K562 (cell line): ENCODE data around the gene ASCC3. TPM values are rescaled to one million over a fixed set of nuclear protein-coding genes. Genes with fewer than 3 reads are reported as not detected.
A peak's percentile ranks its signal among the peaks of the same experiment; 100 is the strongest.

ENCODE experiments used
- ATAC-seq: fragments of 200-7000 bp; cut with Tn5 transposase; 3 replicates; pipeline ENCODE4 v1.9.1; 2020; ENCODE audit warnings: moderate library complexity
- BruUV-seq: library from RNA; stranded (reverse); fragments of 400-500 nt; replicated peaks from 2 replicates; lab custom pipeline; 2021; lab: Mats Ljungman, UMichigan
- CTCF ChIA-PET: fragments of 300-600 bp; formaldehyde crosslinking; extraction: SDS; loops from one replicate; lab custom pipeline; 2021; ENCODE audit warnings: low intra/inter-chr PET ratio; lab: Yijun Ruan, JAX
- POLR2A ChIA-PET: fragments of 300-600, 350-650 bp; sonication (Branson Sonifier 250); formaldehyde crosslinking; extraction: SDS; loops from one replicate; lab custom pipeline; 2021; ENCODE audit warnings: antibody characterized with exemption, inconsistent platforms; lab: Yijun Ruan, JAX
- DNase-seq, 4 experiments: peaks; one replicate each; pipeline versions ENCODE4 v3.0.0 to v3.0.0-alpha.2; 2011 to 2018; ENCODE audit warnings: low spot score in 3 of 4, mixed read lengths in 3 of 4; ENCODE audit errors: extremely low read depth in 1 of 4
- FAIRE-seq: peaks from 2 replicates; lab custom pipeline; 2011; peaks lifted over from hg19 to GRCh38; lab: Jason Lieb, UNC
- H2AFZ ChIP-seq: 2 replicates; pipeline ENCODE4 v1.6.0; 2011; ENCODE audit warnings: low read depth, low read length, control low read depth, inconsistent platforms
- H3K27ac ChIP-seq: fragments of 200-600 bp; 3 replicates; pipeline ENCODE4 v1.8.0; 2011; ENCODE audit warnings: low read depth, mild to moderate bottlenecking, control low read depth, inconsistent platforms, low read length, moderate library complexity, mixed read lengths; ENCODE audit errors: extremely low read depth
- H3K27me3 ChIP-seq, 2 experiments: fragments of 300-600 bp in 1 of 2; 2 replicates in 1 of 2; 3 replicates in 1 of 2; pipeline versions ENCODE4 v1.6.0 to v1.8.0; 2011; ENCODE audit warnings: inconsistent platforms in 2 of 2, low read length in 2 of 2, mild to moderate bottlenecking in 1 of 2, mixed read lengths in 1 of 2, moderate library complexity in 1 of 2; ENCODE audit not compliant: control insufficient read depth in 2 of 2, insufficient read depth in 2 of 2
- H3K36me3 ChIP-seq: fragments of 300-600 bp; 3 replicates; pipeline ENCODE4 v1.8.0; 2011; ENCODE audit warnings: mild to moderate bottlenecking, low read length, inconsistent platforms; ENCODE audit not compliant: control insufficient read depth, insufficient read depth
- H3K4me1 ChIP-seq, 2 experiments: fragments of 200-600 bp in 1 of 2; replicated peaks in 1 of 2; 2 replicates in 1 of 2; 3 replicates in 1 of 2; pipeline versions ENCODE4 v1.5.1 to v1.8.0; 2011; ENCODE audit warnings: inconsistent platforms in 2 of 2, low read length in 2 of 2, mild to moderate bottlenecking in 1 of 2, mixed read lengths in 1 of 2, moderate library complexity in 1 of 2; ENCODE audit not compliant: control insufficient read depth in 2 of 2, insufficient read depth in 2 of 2
- H3K4me2 ChIP-seq: 2 replicates; pipeline ENCODE4 v1.6.1; 2011; ENCODE audit warnings: low read length, control low read depth, inconsistent platforms, mixed read lengths; ENCODE audit not compliant: insufficient read depth
- H3K4me3 ChIP-seq: fragments of 200-600 bp; sonication (generic), shearing (Covaris generic); 2 replicates; pipeline ENCODE4 v1.5.1; 2016; ENCODE audit warnings: control low read depth, inconsistent platforms
- H3K79me2 ChIP-seq: fragments of 200-600 bp; 3 replicates; pipeline ENCODE4 v1.8.0; 2011; ENCODE audit warnings: low read length, inconsistent platforms; ENCODE audit not compliant: control insufficient read depth, insufficient read depth
- H3K9ac ChIP-seq, 2 experiments: 2 replicates each; pipeline versions ENCODE4 v1.6.0 to v1.6.1; 2011; ENCODE audit warnings: low read depth in 2 of 2, low read length in 2 of 2, control low read depth in 1 of 2, inconsistent platforms in 1 of 2, mild to moderate bottlenecking in 1 of 2, mixed read lengths in 1 of 2; ENCODE audit not compliant: insufficient read depth in 1 of 2
- H3K9me1 ChIP-seq: one replicate; pipeline ENCODE4 v1.6.0; 2011; ENCODE audit warnings: inconsistent platforms, mild to moderate bottlenecking, low read length, moderate library complexity; ENCODE audit not compliant: control insufficient read depth, insufficient read depth
- H3K9me3 ChIP-seq: replicated peaks from 2 replicates; pipeline ENCODE4 v1.5.1; 2011; ENCODE audit warnings: low read depth, low read length, inconsistent platforms; ENCODE audit not compliant: control insufficient read depth, insufficient read depth
- H4K20me1 ChIP-seq: replicated peaks from 2 replicates; pipeline ENCODE4 v1.6.1; 2011; ENCODE audit warnings: low read length, inconsistent platforms, mixed read lengths; ENCODE audit not compliant: control insufficient read depth, insufficient read depth
- CEBPB ChIP-seq: fragments of 450-650 bp; IDR thresholded peaks from 2 replicates; pipeline ENCODE4 v1.6.1; 2016; ENCODE audit warnings: missing genetic modification characterization, missing compliant biosample characterization
- FOXM1 ChIP-seq, 2 experiments: fragments of 450-650 bp in 1 of 2; sonication (generic) in 1 of 2; formaldehyde crosslinking in 1 of 2; IDR thresholded peaks; 2 replicates each; pipeline versions ENCODE4 v1.6.1 to v1.9.0; 2017 to 2022; ENCODE audit warnings: low read depth in 2 of 2, mild to moderate bottlenecking in 2 of 2, missing genetic modification reagents in 1 of 2, moderate library complexity in 1 of 2
- NR1H2 ChIP-seq: sonication (generic); formaldehyde crosslinking; IDR thresholded peaks from 2 replicates; pipeline ENCODE4 v1.4.0; 2020; ENCODE audit warnings: mild to moderate bottlenecking, missing genetic modification reagents
- RBFOX2 ChIP-seq: fragments of 200-400 bp; formaldehyde crosslinking; IDR thresholded peaks from 2 replicates; pipeline ENCODE4 v1.6.1; 2017; ENCODE audit warnings: low read depth, mild to moderate bottlenecking, low read length, moderate library complexity
- WGBS: fragments of 100-300 bp; shearing (Covaris generic); methylation state at CpG from one replicate; pipeline ENCODE4 v1.1.6; 2016; ENCODE audit warnings: low coverage, mixed read lengths; ENCODE audit not compliant: insufficient coverage; ENCODE audit errors: missing lambda C conversion rate; 5-methylcytosine and 5-hydroxymethylcytosine counted together
- in situ Hi-C: fragments of 300-500 bp; cut with MboI; formaldehyde crosslinking; loops from 4 replicates; pipeline ENCODE4 v1.15.0; 2018; ENCODE audit warnings: inconsistent platforms, mixed read lengths
- intact Hi-C: fragments of 100-400 bp; cut with micrococcal nuclease; formaldehyde crosslinking; loops from 2 replicates; pipeline ENCODE4 v1.14.2; 2022
- polyA plus RNA-seq, 8 experiments: library from polyadenylated mRNA; depleted of rRNA in 4 of 8; stranded (reverse) in 5 of 8; unstranded in 3 of 8; fragments of >200 nt; fragmentation: Nextera tagmentation in 2 of 8; fragmentation: Illumina TruSeq in 1 of 8; extraction: Ambion mirVana in 2 of 8; extraction: Trizol in 1 of 8; gene quantifications; 2 replicates each; pipeline versions ENCODE4 v1.2.1 to v1.2.3, GENCODE V29; 2011 to 2014; ENCODE audit warnings: inconsistent platforms in 1 of 8, missing spikeins in 1 of 8
- total RNA-seq, 7 experiments: library from RNA; depleted of rRNA in 6 of 7; stranded (reverse); fragments of >200 nt in 6 of 7; fragmentation: Illumina TruSeq in 2 of 7; extraction: Trizol in 2 of 7; gene quantifications; 2 replicates each; pipeline versions ENCODE4 v1.2.1 to v1.2.3, GENCODE V29; 2011 to 2021; ENCODE audit warnings: low replicate concordance in 1 of 7
- TF ChIP-seq, protein P1 (sequence below): sonication (generic); formaldehyde crosslinking; IDR thresholded peaks from 2 replicates; pipeline ENCODE4 v1.8.0; 2022; ENCODE audit warnings: mild to moderate bottlenecking, missing genetic modification reagents

Gene ASCC3
- total and polyA plus RNA-seq, 9 of the 15 experiments (the other 6 are each of a cell fraction or from before 2014, with no cell fraction given): 16.1 to 56.1 (median 33.9) TPM

- WGBS: 17% methylated on average over 1 of the region's 1 CpG
- FAIRE-seq (no peak), ATAC-seq (no peak), DNase-seq (no peak)
- Histone ChIP-seq H3K4me3 (no peak overlapping the region), H4K20me1 (no peaks in the 10 kb centered on the region), H3K36me3 (no peaks in the 10 kb centered on the region; the same call in 2 of the 3 replicates), H3K9me1 (no peaks in the 10 kb centered on the region), H3K9me3 (no peaks in the 10 kb centered on the region), H3K4me1 (peaks cover 6 to 8% of the 10 kb centered on the region in 2 experiments; a peak in 3 of 5 replicates), H3K79me2 (peaks cover 11% of the 10 kb centered on the region), H2AFZ (no peak overlapping the region), H3K27me3 (no peaks in the 10 kb centered on the region), H3K27ac (no peak overlapping the region), H3K9ac (no peak overlapping the region), H3K4me2 (no peak overlapping the region)
- intact Hi-C loops (no loop called here), in situ Hi-C loops (no loop called here)
- ChIA-PET POLR2A (no interaction called here), CTCF (no interaction called here)
- TF ChIP-seq, protein P1, sequence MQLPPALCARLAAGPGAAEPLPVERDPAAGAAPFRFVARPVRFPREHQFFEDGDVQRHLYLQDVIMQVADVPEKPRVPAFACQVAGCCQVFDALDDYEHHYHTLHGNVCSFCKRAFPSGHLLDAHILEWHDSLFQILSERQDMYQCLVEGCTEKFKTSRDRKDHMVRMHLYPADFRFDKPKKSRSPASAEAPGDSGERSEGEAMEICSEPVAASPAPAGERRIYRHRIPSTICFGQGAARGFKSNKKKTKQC: no peak
- TF ChIP-seq NR1H2 (CRISPR knock-in tag): no peak
- no TSS peak for BruUV-seq
These were observed 4.9 kb upstream of the ASCC3 start for GRCh38 chr6:100886076-100886475.

- H3K9me3 ChIP-seq: no peaks in the 10 kb centered on the region
- H3K27ac ChIP-seq: no peak overlapping the region
- POLR2A ChIA-PET: interaction anchor here (0.5 kb wide), 1 partner anchor 96 kb away, joined by 3 read pairs; no protein-coding TSS in a partner anchor
- DNase-seq (no peak), ATAC-seq (no peak), FAIRE-seq (no peak)
- H3K36me3 ChIP-seq: no peaks in the 10 kb centered on the region; the same call in 1 of the 3 replicates
- H3K4me1 ChIP-seq: peaks cover 7 to 20% of the 10 kb centered on the region in 2 experiments; a peak in 3 of 5 replicates
- no peak overlapping the region for H3K4me2 ChIP-seq
- intact Hi-C loops: no loop called here
- 0 out of 2 replicates have a peak, but pooled peaks cover 4% of the 10 kb centered on the region for H4K20me1 ChIP-seq
- in situ Hi-C loops: no loop called here
- TF ChIP-seq RBFOX2 (no peak), FOXM1 (IDR thresholded peaks at IDR 0.05; ENCODE audit: low read depth) (no peak), FOXM1 (CRISPR knock-in tag; IDR thresholded peaks at IDR 0.05; ENCODE audit: low read depth) (no peak), CEBPB (peak; percentile 73)
- TF ChIP-seq, protein P1: no peak
- CTCF ChIA-PET: no interaction called here
- BruUV-seq: no TSS peak
- 81% methylated on average over 3 of the region's 3 CpGs for WGBS
- H3K9me1 ChIP-seq: no peaks in the 10 kb centered on the region
- H3K27me3 ChIP-seq: no peaks in the 10 kb centered on the region
- H3K79me2 ChIP-seq: peaks cover 38% of the 10 kb centered on the region
- no peak overlapping the region for H3K4me3 ChIP-seq
- no peak overlapping the region for H3K9ac ChIP-seq
- H2AFZ ChIP-seq: no peak overlapping the region
These were observed 2.2 kb upstream of the ASCC3 start for GRCh38 chr6:100883347-100883746.
